Heart left ventricle (tissue), 16 donors: ENCODE data around the gene CYP4F22. TPM values are rescaled to one million over a fixed set of nuclear protein-coding genes. Genes with fewer than 3 reads are reported as not detected.

Experiments used
- ATAC-seq, 4 donors: fragments of 200-7000 bp; cut with Tn5 transposase; one replicate each; pipeline ENCODE4 v1.9.1; 2020 to 2022; ENCODE audit warnings: moderate library complexity in 4 of 4, mild to moderate bottlenecking in 3 of 4, moderate number of reproducible peaks in 1 of 4
- DNase-seq, 5 donors: peaks; one replicate each; pipeline ENCODE4 v3.0.0-alpha.2; 2020
- H3K27ac ChIP-seq, 12 donors: fragments of 200-600 bp; sonication (generic) in 4 of 12; one replicate each; pipeline versions ENCODE4 v1.5.0 to v1.8.0; 2016 to 2022; ENCODE audit warnings: mild to moderate bottlenecking in 2 of 12
- H3K27me3 ChIP-seq, 9 donors: fragments of 200-600 bp; sonication (generic) in 2 of 9; one replicate each; pipeline versions ENCODE4 v1.5.1 to v1.8.0; 2016 to 2022; ENCODE audit warnings: mild to moderate bottlenecking in 3 of 9
- H3K36me3 ChIP-seq, 9 donors: fragments of 200-600 bp; sonication (generic) in 2 of 9; one replicate each; pipeline versions ENCODE4 v1.5.0 to v1.8.0; 2018 to 2022; ENCODE audit warnings: mild to moderate bottlenecking in 2 of 9
- H3K4me1 ChIP-seq, 12 donors: fragments of 200-600 bp; sonication (generic) in 4 of 12; one replicate each; pipeline versions ENCODE4 v1.5.0 to v1.8.0; 2016 to 2022; ENCODE audit warnings: mild to moderate bottlenecking in 3 of 12
- H3K4me3 ChIP-seq, 12 donors: fragments of 200-600 bp; sonication (generic) in 4 of 12; one replicate each; pipeline versions ENCODE4 v1.5.0 to v1.8.0; 2017 to 2022; ENCODE audit warnings: mild to moderate bottlenecking in 9 of 12, moderate library complexity in 4 of 12
- H3K9me3 ChIP-seq, 12 donors: fragments of 200-600 bp; sonication (generic) in 4 of 12; one replicate each; pipeline versions ENCODE4 v1.5.0 to v1.8.0; 2016 to 2022; ENCODE audit warnings: mild to moderate bottlenecking in 1 of 12
- CTCF ChIP-seq, 12 donors: fragments of 200-600 bp; sonication (generic) in 4 of 12; IDR thresholded peaks; one replicate each; pipeline versions ENCODE4 v1.5.0 to v1.8.0; 2018 to 2022; ENCODE audit warnings: antibody characterized with exemption in 12 of 12, mild to moderate bottlenecking in 5 of 12
- POLR2A ChIP-seq, 2 donors: fragments of 450-650 bp; IDR thresholded peaks; one replicate each; pipeline ENCODE4 v1.6.1; 2017; ENCODE audit warnings: antibody characterized with exemption in 2 of 2, mild to moderate bottlenecking in 2 of 2, moderate library complexity in 2 of 2
- WGBS, 4 donors: extraction: QIAGEN DNeasy Blood & Tissue Kit in 2 of 4; methylation state at CpG; one replicate each; pipeline versions ENCODE4 v1.1.5 to v1.1.7; 2013 to 2018; 5-methylcytosine and 5-hydroxymethylcytosine counted together
- intact Hi-C, 10 donors: fragments of 100-400 bp; cut with DNase I; formaldehyde crosslinking; loops; one replicate each; pipeline versions ENCODE4 v1.11.1 to v1.14.2; 2022
- long read RNA-seq, 3 donors: library from polyadenylated mRNA; unstranded; transcript quantifications; one replicate each; pipeline ENCODE4 v2.0.0, GENCODE V29; 2020 to 2021
- polyA plus RNA-seq, 2 donors: library from polyadenylated mRNA; stranded (reverse); fragments of 200-250 nt; gene quantifications; one replicate each; pipeline ENCODE4 v1.2.3, GENCODE V29; 2013
- total RNA-seq, 9 donors: library from RNA; depleted of rRNA in 2 of 9; stranded (reverse); fragments of >200 nt in 2 of 9; fragmentation: NEBNext Ultra II Directional in 3 of 9; extraction: Animal tissue kit (Norgen Biotek cat#: 25700) in 3 of 9; gene quantifications; one replicate each; pipeline versions ENCODE4 v1.1.0 to v1.2.4, GENCODE V29; 2016 to 2023
- donor health status: ischemic (EF 13 %, LVEDD 7.1; RV severe dilation, severe dysfunction).
- donor health status: healthy with polysubstance abuse.
- donor health status: DM: no; HTN: yes; CAD: no.
- donor health status: DM: no; HTN: no; CAD: no.
- donor health status: ischemic (EF 25% LVEDD 6.9; RV normal size, moderate dysfunction).
- donor health status: ischemic (EF 25% LVEDD 5.7; RV mildly dilated, moderate dysfunction).
- donor health status: healthy.
- donor health status: DM: yes; HTN: yes; CAD: no.
- donor health status: ischemic (EF 35%, LVEDD 5.7; RV mildly dilated, moderate dysfunction).
- donor health status: nonischemic (EF 11% LVEDD 7.7; RV severe dilation, severe dysfunction).
- donor health status: DM: yes; HTN: yes; CAD: no.
- donor health status: PGD.
- donor health status: ischemic (EF 29% LVEDD 5.4; RV normal size, mild dysfunction).
- donor health status: nonischemic (EF 23%, LVEDD 6.1; RV moderate dilation, normal function).

The CYP4F22 gene
- total RNA-seq (under 1 TPM in 1 of 9 donors, not detected in 8; 0.29 TPM), polyA plus RNA-seq (not detected)
- long read RNA-seq, donor 1 = 0 reads
- long read RNA-seq, donor 2 = 0 reads
- long read RNA-seq, donor 3 = 0 reads

- peaks cover 0 to 8% (median 0%) of the 10 kb centered on the region in 12 donors for H3K4me1 ChIP-seq
- no peaks in the 10 kb centered on the region for H3K36me3 ChIP-seq
- no peak for TF ChIP-seq CTCF (IDR thresholded peaks at IDR 0.05)
- TF ChIP-seq POLR2A (IDR thresholded peaks at IDR 0.05) = no peak
- H3K27ac ChIP-seq = no peak within 1 kb of the TSS
- intact Hi-C loops = no loop called here
- DNase-seq = no peak
- ATAC-seq = no peak
- peak within 1 kb of the TSS in 6 of 12 donors; percentile 12 to 40 (median 20) for H3K4me3 ChIP-seq
- H3K9me3 ChIP-seq = no peaks in the 10 kb centered on the region
- 5 to 6% (median 5%) methylated on average over 44 to 52 of the region's 52 CpGs for WGBS, 4 donors
- H3K27me3 ChIP-seq = peaks cover 8 to 63% (median 38%) of the 10 kb centered on the region in 9 donors
Observed at GRCh38 chr19:15508035-15508710, at the start of gene CYP4F22. CYP4F22 (plus strand) TSS chr19:15508525; CDS start chr19:15525337, 16,812 bp downstream.

GRCh38 chr19:15461694-15462093 lies 46.6 kb upstream of the CYP4F22 start:
- intact Hi-C loops = loop anchor here in 1 of 10 donors (5.0 kb wide), 1 partner anchor 86 kb away; no protein-coding TSS in a partner anchor
- WGBS, 4 donors = 80 to 94% (median 86%) methylated on average over 2 of the region's 2 CpGs

GRCh38 chr19:15463861-15464371 lies 44.4 kb upstream of the CYP4F22 start:
- Histone ChIP-seq H3K4me1 (peaks cover 0 to 36% (median 0%) of the 10 kb centered on the region in 12 donors), H3K27ac (peak overlapping the region in 6 of 12 donors; percentile 39 to 92 (median 55)), H3K4me3 (peak overlapping the region in 10 of 12 donors; percentile 24 to 72 (median 40)), H3K27me3 (peaks cover 0 to 39% (median 6%) of the 10 kb centered on the region in 9 donors), H3K36me3 (no peaks in the 10 kb centered on the region), H3K9me3 (no peaks in the 10 kb centered on the region)
- intact Hi-C loops = loop anchor here in 1 of 10 donors (5.0 kb wide), 1 partner anchor 83 kb away; no protein-coding TSS in a partner anchor
- DNase-seq = peak in 2 of 5 donors; percentile 23 to 43
- TF ChIP-seq POLR2A (IDR thresholded peaks at IDR 0.05) = no peak
- no peak for TF ChIP-seq CTCF (IDR thresholded peaks at IDR 0.05)
- WGBS, 4 donors = 30 to 49% (median 33%) methylated on average over 4 to 25 of the region's 25 CpGs
- ATAC-seq = peak in 2 of 4 donors; percentile 54 to 64

More at GRCh38 chr19:15461694-15462093, 46.6 kb upstream of the CYP4F22 start:
- DNase-seq = no peak
- H3K36me3 ChIP-seq = peaks cover 0 to 6% (median 0%) of the 10 kb centered on the region in 9 donors
- H3K27me3 ChIP-seq = peaks cover 5 to 40% (median 18%) of the 10 kb centered on the region in 9 donors
- no peak for ATAC-seq
- H3K27ac ChIP-seq = no peak overlapping the region
- no peak for TF ChIP-seq POLR2A (IDR thresholded peaks at IDR 0.05)
- TF ChIP-seq CTCF (IDR thresholded peaks at IDR 0.05) = no peak
- H3K9me3 ChIP-seq = no peaks in the 10 kb centered on the region
- H3K4me1 ChIP-seq = peaks cover 0 to 25% (median 3%) of the 10 kb centered on the region in 12 donors
- H3K4me3 ChIP-seq = no peak overlapping the region
